HG03064 (cell line): ENCODE results near the gene MAT2A.
"Not testable (repeated sequence)": the region's sequence is repeated elsewhere in the genome, so short reads cannot be mapped to it uniquely, and the experiment has no call there.

Source experiments
- ATAC-seq: cut with Tn5 transposase; IDR thresholded peaks from one replicate; pipeline ENCODE4 v1.9.1; 2021; ENCODE audit warnings: low read depth; ENCODE audit not compliant: unreplicated experiment

Gene MAT2A

DNA sequence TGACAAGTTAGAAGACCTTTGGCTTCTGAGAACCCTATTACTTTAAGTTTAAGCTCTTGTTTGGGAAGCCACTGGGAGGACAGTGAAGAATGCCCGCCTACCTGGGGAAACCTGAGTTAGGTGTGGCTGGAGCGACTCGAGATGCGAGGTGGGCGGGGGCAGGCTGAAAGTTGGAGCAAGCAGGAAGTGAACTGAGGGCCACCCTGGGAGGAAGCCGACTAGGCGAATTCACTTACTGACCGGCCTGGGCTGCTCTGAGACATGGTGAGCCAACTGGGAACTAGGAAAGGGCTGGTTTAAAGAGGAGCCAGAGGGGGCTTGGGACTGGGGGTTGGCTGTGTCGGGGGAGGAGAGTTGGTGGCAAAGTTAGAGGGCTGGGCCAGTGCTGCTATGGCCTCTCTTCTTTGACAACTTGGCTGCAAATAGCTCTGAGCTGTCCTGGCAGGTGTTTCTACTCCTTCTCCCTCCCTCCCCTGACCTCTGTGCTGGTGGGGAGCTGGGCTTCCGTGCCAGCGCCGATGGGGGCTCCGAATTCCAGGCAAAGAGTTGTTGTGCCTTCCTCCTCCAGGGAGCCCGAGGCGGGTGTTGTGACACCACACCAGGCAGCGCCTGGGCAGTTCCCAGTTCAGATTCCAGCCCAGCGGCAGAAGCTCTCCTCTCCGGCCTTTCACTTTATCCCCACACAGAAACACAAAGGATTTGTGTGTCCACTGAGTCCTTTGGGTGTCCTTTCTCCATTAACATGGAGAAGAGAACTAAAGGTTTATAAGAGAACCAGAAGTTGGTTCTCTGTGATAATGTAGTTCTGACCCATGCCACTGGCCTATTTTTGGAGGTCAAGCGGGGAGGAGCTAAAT, 38.6 kb downstream of the MAT2A start, which contains the start of gene VAMP8:
VAMP8 (plus strand) TSS at position 201 of the 857 bp plus-strand sequence; CDS start at position 262, 61 bp downstream.
- peak; percentile 54 for ATAC-seq

- peak; percentile 23 for ATAC-seq
Measured at GRCh38 chr2:85578243-85579180, 39.5 kb downstream of the MAT2A start.

DNA sequence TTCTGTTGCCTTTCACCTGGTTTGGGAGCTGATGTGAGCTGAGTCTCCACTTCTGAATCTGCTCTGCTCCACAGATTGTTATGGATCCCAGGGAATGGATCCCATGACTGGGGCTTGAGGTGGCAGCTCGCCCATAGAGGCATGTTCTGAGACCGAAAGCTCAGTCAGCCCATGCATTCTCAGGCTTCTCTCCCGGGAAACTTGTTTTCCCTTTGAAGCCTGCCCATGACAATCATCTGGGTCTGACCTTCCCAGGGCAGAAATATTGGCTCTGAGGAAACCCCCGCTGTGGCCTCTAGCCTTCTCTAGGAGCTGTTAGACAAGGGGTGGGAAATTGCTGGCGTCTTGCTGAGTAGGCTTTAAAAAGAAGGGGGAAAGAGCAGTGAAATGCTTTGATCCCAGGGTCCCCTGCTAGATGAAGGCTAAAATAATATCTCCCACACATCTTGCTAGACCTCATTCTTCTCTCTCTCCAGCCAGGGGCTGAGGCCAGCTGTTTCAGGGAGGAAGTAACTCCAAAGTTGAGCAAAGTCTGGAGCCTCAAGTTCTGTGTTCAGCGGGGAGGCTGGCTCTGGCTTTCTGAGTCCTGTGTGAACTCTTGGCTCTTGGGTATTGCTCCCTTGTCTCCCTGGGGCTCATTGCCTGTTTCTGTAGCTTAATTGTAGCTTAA, 40.4 kb downstream of the MAT2A start:
- no peak for ATAC-seq

DNA sequence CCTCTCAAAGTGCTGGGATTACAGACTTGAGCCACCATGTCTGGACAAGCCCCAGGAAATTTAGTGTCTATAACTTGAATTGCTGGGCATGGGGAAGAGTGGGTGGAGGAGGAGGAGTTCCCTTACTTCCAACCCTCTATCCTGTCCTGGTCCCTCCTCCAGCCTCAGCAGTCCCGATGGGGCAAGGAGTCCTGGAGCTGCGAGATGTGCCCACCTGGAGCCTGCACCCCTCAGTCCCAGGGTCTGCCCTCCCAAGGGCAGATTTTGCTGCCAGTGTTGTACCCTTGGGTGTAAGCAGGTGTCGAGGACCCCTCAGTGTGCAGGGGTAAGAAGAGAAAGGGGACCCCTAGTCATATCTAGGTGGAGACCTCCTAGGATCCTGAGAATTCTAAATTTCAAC, 41.2 kb downstream of the MAT2A start:
- ATAC-seq = no peak

- ATAC-seq = no peak
Measured at GRCh38 chr2:85582492-85582891, 43.5 kb downstream of the MAT2A start.

DNA sequence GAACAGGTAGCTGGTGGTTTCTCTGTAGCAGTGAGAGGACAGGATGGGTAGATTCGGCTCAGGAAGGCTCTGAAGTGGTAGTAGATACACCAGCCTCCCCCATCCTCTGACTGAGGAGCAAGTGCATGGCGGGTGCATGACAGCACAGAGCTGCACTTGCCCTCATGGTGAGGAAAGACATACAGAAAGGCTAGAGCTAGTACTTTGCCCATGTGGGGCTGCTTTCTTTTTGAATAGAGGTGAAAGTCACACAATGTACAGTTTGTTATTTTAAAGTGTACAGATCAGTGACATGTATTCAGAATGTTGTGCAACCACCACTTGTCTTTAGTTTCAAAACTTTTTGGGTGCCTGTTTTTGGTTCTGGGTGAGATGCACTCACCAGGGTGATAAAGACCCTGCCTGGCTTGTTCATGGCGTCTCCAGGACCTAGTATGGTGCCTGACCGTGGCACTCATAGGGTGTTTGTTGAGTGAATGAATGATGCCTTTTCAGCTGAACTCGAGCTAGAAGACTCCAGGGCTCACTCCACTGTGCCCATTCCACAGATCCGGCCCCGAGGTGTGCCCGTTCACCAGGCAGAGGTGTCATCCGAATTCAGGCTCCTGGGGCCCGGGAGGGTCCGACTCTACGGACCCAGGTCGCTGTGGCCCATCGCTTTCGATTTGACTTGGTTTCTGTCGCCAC, 44.8 kb downstream of the MAT2A start:
- no peak for ATAC-seq

DNA sequence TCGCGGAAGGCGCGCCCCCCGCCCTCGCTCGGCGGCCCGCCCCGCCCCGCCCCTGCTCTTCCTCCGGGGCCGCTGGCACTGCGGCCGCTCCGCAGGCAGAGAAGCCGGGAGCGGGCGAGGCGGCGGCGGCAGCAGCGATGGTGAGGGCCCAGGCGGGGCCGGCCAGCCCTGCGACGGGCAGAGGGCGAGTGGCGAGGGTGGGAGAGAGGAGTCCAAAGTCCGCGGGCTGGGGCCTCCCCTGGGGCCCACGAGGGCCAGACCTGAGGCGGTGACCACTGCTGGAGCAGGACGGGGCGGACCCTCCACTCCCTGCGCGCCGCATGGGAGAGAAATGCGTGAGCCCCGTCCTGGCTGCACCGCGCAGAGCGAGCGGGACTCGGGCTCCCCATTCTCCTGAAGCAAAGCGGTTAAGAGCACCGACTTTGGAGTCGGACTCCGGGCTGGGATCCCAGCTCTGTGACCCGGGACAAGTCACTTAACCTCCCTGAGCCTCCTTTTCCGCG, 45.4 kb downstream of the MAT2A start, which contains the start of gene VAMP5:
VAMP5 (plus strand) TSS at position 78 of the 503 bp plus-strand sequence; CDS start at position 138, 60 bp downstream.
- no peak for ATAC-seq

DNA sequence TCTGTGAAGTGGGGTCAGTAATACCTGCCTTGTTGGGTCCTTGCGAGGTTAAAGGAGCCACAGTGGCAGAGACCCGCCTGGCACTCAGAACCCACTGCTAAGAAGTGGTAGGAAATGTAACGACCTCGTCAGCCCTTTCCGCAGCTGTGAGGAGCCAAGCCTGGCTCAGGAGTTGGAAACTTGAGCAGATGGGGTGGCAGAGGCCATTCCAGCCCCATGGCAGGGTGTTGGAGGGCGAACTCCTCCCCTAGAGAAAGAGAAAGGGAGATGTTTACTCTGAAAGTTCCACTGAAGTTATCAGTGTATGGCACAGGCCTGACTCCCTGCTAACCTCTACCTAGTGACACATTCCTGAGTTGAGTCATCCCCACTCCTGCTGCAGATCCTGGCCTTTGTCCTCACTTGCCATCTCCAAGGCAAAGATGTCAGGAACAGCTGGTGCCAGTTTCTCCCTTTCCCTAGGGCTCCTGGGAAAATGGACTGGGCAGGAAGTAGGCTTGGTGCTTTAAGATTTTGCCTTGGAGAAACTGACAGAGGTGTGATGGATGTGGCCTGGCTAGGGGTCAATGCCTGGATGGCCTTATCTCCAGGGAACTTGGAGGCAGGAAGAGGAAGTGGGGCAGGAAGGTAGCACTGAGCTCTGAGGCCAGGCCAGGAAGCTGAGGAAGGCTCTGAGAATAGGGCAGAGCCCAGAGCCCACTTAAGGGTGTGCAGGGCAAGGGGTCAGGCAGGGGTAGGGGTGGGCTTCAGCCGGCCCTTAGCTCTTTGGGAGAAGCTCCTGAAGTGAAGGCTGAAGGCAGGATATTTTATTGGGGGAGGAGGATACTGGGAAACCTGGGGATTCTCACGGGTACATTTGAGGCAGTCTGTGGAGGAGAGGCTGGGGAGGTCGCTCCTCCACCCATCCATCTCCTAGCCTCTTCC, 46.2 kb downstream of the MAT2A start:
- no peak for ATAC-seq

GRCh38 chr2:85585781-85586105, 46.8 kb downstream of the MAT2A start:
- no peak for ATAC-seq

GRCh38 chr2:85588236-85588635, 49.3 kb downstream of the MAT2A start:
- ATAC-seq = no peak

DNA sequence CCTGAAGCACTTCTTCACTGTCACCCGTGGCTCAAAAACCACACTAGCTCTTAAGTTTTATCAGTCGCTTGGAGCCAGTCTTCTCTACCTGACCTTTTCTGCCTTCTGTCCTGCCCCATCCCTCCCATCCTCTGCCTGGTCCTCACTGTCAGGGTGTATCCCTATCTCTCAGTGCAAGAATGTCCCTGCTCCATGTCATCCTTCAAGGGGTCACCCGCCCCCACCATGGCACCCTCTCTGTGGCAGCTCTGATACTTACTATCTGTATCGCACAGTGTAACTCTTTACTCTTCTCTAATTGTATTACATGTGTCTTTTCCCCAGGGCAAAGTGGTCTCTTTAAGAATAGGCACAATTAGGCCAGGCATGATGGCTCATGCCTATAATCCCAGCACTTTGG, 49.7 kb downstream of the MAT2A start:
- no peak for ATAC-seq

DNA sequence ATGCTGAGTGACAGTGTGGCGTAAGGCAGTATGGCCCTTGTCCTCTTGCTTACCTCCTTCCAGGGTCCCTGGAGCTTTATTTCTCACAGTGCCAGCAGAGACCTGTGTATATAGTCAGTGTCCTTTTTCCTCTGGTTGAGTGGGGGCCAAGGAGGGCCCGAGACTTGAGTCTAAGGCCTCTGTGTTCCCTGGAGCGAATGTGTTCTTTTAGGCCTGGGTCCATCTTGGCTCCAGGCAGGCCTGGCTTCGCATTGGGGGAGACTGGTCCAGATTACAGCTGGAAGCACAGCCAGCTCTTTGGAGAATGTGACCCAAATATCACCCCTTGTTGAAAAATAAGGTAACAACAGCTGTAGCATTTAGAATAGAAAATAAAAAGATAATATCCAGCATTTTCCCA, 50.2 kb downstream of the MAT2A start:
- ATAC-seq = no peak

DNA sequence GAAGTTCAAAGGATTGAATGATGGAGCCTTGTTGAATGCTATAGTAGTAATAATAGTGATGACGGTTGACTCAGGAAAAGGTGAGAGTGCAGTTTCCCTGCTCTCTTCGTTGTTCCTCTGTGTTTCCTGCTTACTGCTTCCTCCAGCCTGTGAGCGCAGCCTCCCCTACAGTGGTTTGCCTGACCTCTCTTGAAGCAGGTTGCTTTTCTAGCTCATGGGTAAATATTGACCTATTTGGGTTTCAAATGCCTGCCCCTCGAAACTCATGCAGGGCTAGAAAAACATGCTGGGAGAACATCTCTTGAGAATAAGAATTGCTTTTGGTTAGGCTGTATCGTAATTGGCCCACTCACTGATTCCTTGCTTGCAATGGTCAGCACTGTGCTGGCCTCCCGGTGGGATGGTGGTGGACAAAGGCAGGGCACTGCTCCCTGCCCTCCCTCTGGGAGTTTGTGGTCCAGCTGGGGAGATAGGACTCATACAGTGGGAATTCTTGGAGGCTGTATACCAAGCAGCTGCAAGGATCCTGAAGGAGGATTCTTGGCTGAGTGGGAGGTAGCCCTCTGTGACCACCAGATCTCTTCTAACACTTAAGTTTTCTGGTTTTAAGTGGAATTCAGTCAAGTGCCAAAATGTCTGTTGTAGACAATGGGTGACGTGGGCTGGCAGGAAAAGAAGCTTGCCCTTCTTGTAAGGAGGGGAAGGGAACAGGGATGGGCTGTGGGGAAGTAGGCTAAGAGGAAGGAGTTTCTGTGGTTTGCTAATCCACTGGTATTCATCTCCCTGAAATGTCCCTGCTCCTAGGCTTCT, 51.2 kb downstream of the MAT2A start:
- ATAC-seq = no peak

- ATAC-seq = no peak
Measured at GRCh38 chr2:85590950-85591349, 52.0 kb downstream of the MAT2A start.

DNA sequence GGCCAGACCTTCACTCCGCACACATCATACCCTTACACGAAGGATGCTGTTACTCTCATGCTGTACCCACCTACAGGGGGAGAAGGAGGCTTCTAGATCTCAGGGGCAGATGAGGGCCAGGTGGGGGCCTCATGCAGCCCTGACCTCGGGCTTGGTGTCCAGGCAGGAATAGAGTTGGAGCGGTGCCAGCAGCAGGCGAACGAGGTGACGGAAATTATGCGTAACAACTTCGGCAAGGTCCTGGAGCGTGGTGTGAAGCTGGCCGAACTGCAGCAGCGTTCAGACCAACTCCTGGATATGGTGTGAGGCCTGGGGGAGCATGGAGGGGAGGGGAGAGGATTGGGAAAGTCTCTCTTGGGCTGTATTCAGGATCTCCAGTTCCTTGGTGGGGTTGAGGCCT, 52.6 kb downstream of the MAT2A start:
- ATAC-seq = no peak

- not testable (repeated sequence) for ATAC-seq
Measured at GRCh38 chr2:85592299-85592698, 53.3 kb downstream of the MAT2A start.

- ATAC-seq = no peak
Measured at GRCh38 chr2:85593023-85593422, 54.1 kb downstream of the MAT2A start.
